H9 (cell line): Measurements from ENCODE around the gene DSCAM. TPM values are rescaled to one million over a fixed set of nuclear protein-coding genes. Genes with fewer than 3 reads are reported as not detected.

Source experiments
- DNase-seq: peaks from one replicate; pipeline ENCODE4 v3.0.0-alpha.2; 2017
- H2AFZ ChIP-seq: one replicate; pipeline ENCODE4 v1.6.1; 2013; ENCODE audit warnings: mild to moderate bottlenecking, low read length, control low read depth, moderate library complexity
- H2AK5ac ChIP-seq: 2 replicates; pipeline ENCODE4 v1.6.1; 2013; ENCODE audit warnings: low read length, control low read depth, mixed read lengths; ENCODE audit not compliant: insufficient read length
- H2BK120ac ChIP-seq: one replicate; pipeline ENCODE4 v1.6.1; 2013; ENCODE audit warnings: low read depth, mild to moderate bottlenecking, low read length, control low read depth, inconsistent platforms; ENCODE audit not compliant: poor library complexity, severe bottlenecking
- H2BK12ac ChIP-seq: 2 replicates; pipeline ENCODE4 v1.6.1; 2013; ENCODE audit warnings: low read length, control low read depth, mixed read lengths, low read depth; ENCODE audit not compliant: insufficient read length
- H2BK15ac ChIP-seq: 2 replicates; pipeline ENCODE4 v1.6.1; 2013; ENCODE audit warnings: low read depth, low read length, control low read depth
- H2BK20ac ChIP-seq: one replicate; pipeline ENCODE4 v1.6.1; 2013; ENCODE audit warnings: low read depth, mild to moderate bottlenecking, low read length, control low read depth, inconsistent platforms; ENCODE audit not compliant: poor library complexity, severe bottlenecking
- H2BK5ac ChIP-seq: 2 replicates; pipeline ENCODE4 v1.6.1; 2013; ENCODE audit warnings: low read length, control low read depth, mixed read lengths; ENCODE audit not compliant: insufficient read length
- H3K14ac ChIP-seq: 2 replicates; pipeline ENCODE4 v1.6.1; 2013; ENCODE audit warnings: low read length, control low read depth; ENCODE audit not compliant: insufficient read depth
- H3K18ac ChIP-seq: 2 replicates; pipeline ENCODE4 v1.6.1; 2013; ENCODE audit warnings: low read depth, mild to moderate bottlenecking, mixed read lengths, low read length, control low read depth; ENCODE audit not compliant: insufficient read length
- H3K23ac ChIP-seq: 2 replicates; pipeline ENCODE4 v1.6.1; 2013; ENCODE audit warnings: low read length, control low read depth, mixed read lengths, low read depth; ENCODE audit not compliant: insufficient read length
- H3K23me2 ChIP-seq: 2 replicates; pipeline ENCODE4 v1.6.1; 2013; ENCODE audit warnings: low read depth, mild to moderate bottlenecking, mixed read lengths, low read length, control low read depth; ENCODE audit not compliant: insufficient read length, poor library complexity, severe bottlenecking
- H3K27ac ChIP-seq: 2 replicates; pipeline ENCODE4 v1.5.1; 2013; ENCODE audit warnings: low read length, control low read depth, mixed read lengths, low read depth; ENCODE audit not compliant: insufficient read length
- H3K27me3 ChIP-seq: 2 replicates; pipeline ENCODE4 v1.6.1; 2013; ENCODE audit warnings: low read length, control low read depth, inconsistent platforms; ENCODE audit not compliant: insufficient read depth
- H3K4ac ChIP-seq: 2 replicates; pipeline ENCODE4 v1.6.1; 2013; ENCODE audit warnings: low read depth, mild to moderate bottlenecking, control low read depth, inconsistent platforms, low read length, moderate library complexity
- H3K4me1 ChIP-seq: 2 replicates; pipeline ENCODE4 v1.6.1; 2013; ENCODE audit warnings: low read length, control low read depth, inconsistent platforms; ENCODE audit not compliant: insufficient read depth
- H3K4me2 ChIP-seq: 2 replicates; pipeline ENCODE4 v1.6.1; 2013; ENCODE audit warnings: low read length, control low read depth, mixed read lengths; ENCODE audit not compliant: insufficient read length, insufficient read depth
- H3K56ac ChIP-seq: 2 replicates; pipeline ENCODE4 v1.6.1; 2013; ENCODE audit warnings: low read depth, mild to moderate bottlenecking, mixed read lengths, low read length, control low read depth; ENCODE audit not compliant: insufficient read length
- H3K79me1 ChIP-seq: 2 replicates; pipeline ENCODE4 v1.6.1; 2013; ENCODE audit warnings: low read depth, mild to moderate bottlenecking, moderate library complexity, low read length, control low read depth, inconsistent platforms; ENCODE audit not compliant: insufficient read depth, poor library complexity, severe bottlenecking
- H3K79me2 ChIP-seq: 2 replicates; pipeline ENCODE4 v1.6.1; 2013; ENCODE audit warnings: low read length, control low read depth, inconsistent platforms; ENCODE audit not compliant: insufficient read depth
- H3K9ac ChIP-seq: 2 replicates; pipeline ENCODE4 v1.6.1; 2013; ENCODE audit warnings: low read length, control low read depth, mixed read lengths; ENCODE audit not compliant: insufficient read length; ENCODE audit errors: extremely low read depth
- H3K9me3 ChIP-seq: one replicate; pipeline ENCODE4 v1.6.1; 2013; ENCODE audit warnings: low read depth, low read length, inconsistent platforms; ENCODE audit not compliant: control insufficient read depth
- H3T11ph ChIP-seq: one replicate; pipeline ENCODE4 v1.6.1; 2013; ENCODE audit warnings: mild to moderate bottlenecking, low read length, control low read depth, inconsistent platforms
- H4K20me1 ChIP-seq: one replicate; pipeline ENCODE4 v1.6.1; 2013; ENCODE audit not compliant: control insufficient read depth, insufficient read length, insufficient read depth
- H4K5ac ChIP-seq: 2 replicates; pipeline ENCODE4 v1.6.1; 2013; ENCODE audit warnings: low read depth, mild to moderate bottlenecking, mixed read lengths, low read length, control low read depth; ENCODE audit not compliant: insufficient read length
- H4K8ac ChIP-seq: replicated peaks from 2 replicates; pipeline ENCODE4 v1.6.1; 2013; ENCODE audit warnings: low read length, control low read depth, mixed read lengths, low read depth; ENCODE audit not compliant: insufficient read length
- H4K91ac ChIP-seq: 2 replicates; pipeline ENCODE4 v1.6.1; 2013; ENCODE audit warnings: low read depth, mild to moderate bottlenecking, moderate library complexity, mixed read lengths, low read length, control low read depth; ENCODE audit not compliant: insufficient read length
- H3K27ac Mint-ChIP-seq, 3 experiments: 2 replicates in 2 of 3; 3 replicates in 1 of 3; pipeline ENCODE4 v1.8.0; 2020 to 2021; ENCODE audit warnings: mixed read lengths in 3 of 3, mild to moderate bottlenecking in 1 of 3, moderate library complexity in 1 of 3
- H3K27me3 Mint-ChIP-seq: 2 replicates; pipeline ENCODE4 v1.8.0; 2021; ENCODE audit warnings: low read depth, mild to moderate bottlenecking, moderate library complexity, mixed read lengths
- H3K36me3 Mint-ChIP-seq, 3 experiments: 2 replicates in 2 of 3; 3 replicates in 1 of 3; pipeline ENCODE4 v1.8.0; 2020 to 2021; ENCODE audit warnings: low read depth in 3 of 3, mixed read lengths in 3 of 3; ENCODE audit not compliant: insufficient read depth in 1 of 3
- H3K4me1 Mint-ChIP-seq, 2 experiments: 2 replicates each; pipeline ENCODE4 v1.8.0; 2020; ENCODE audit warnings: mixed read lengths in 2 of 2
- H3K4me3 Mint-ChIP-seq, 2 experiments: 2 replicates in 1 of 2; 3 replicates in 1 of 2; pipeline ENCODE4 v1.8.0; 2020 to 2021; ENCODE audit warnings: mild to moderate bottlenecking in 2 of 2, mixed read lengths in 2 of 2, moderate library complexity in 1 of 2
- H3K9me3 Mint-ChIP-seq, 2 experiments: 2 replicates in 1 of 2; 3 replicates in 1 of 2; pipeline ENCODE4 v1.8.0; 2020; ENCODE audit warnings: mild to moderate bottlenecking in 2 of 2, mixed read lengths in 2 of 2, moderate library complexity in 1 of 2
- CTCF ChIP-seq: fragments of 200-600 bp; sonication (generic); conservative IDR thresholded peaks from 3 replicates; pipeline ENCODE4 v1.8.0; 2021; ENCODE audit warnings: antibody characterized with exemption, mild to moderate bottlenecking
- WGBS: extraction: QIAGEN DNeasy Blood & Tissue Kit; methylation state at CpG from one replicate; pipeline ENCODE4 v1.1.7; 2013; ENCODE audit warnings: missing lambda C conversion rate, low lambda C conversion rate, mixed read lengths; ENCODE audit not compliant: insufficient read length; ENCODE audit errors: extremely low coverage; 5-methylcytosine and 5-hydroxymethylcytosine counted together
- total RNA-seq: library from RNA; stranded (reverse); gene quantifications from 2 replicates; pipeline ENCODE4 v1.2.1, GENCODE V29; 2021

Gene DSCAM
- total RNA-seq, 1 experiment from 2014 or later: 0.17 TPM

GRCh38 chr21:40553781-40554180, 293.2 kb downstream of the DSCAM start:
- no peaks in the 10 kb centered on the region for H3K79me1 ChIP-seq
- H3K9me3 ChIP-seq: no peaks in the 10 kb centered on the region
- H3K9me3 Mint-ChIP-seq: peaks cover 8% of the 10 kb centered on the region in 2 experiments; a peak in 4 of 5 replicates

More at GRCh38 chr21:40553781-40554180, 293.2 kb downstream of the DSCAM start:
- Histone ChIP-seq H2BK12ac (no peak overlapping the region), H2BK15ac (no peak overlapping the region), H3K79me2 (no peaks in the 10 kb centered on the region), H3K4ac (no peak overlapping the region), H3K9ac (no peak overlapping the region), H2AK5ac (no peak overlapping the region), H4K20me1 (no peaks in the 10 kb centered on the region), H3K27ac (no peak overlapping the region), H3K23me2 (no peaks in the 10 kb centered on the region), H4K91ac (no peak overlapping the region), H2BK20ac (no peak overlapping the region), H3T11ph (no peak overlapping the region), H3K4me1 (no peaks in the 10 kb centered on the region), H3K4me2 (no peak overlapping the region), H3K18ac (no peak overlapping the region), H3K56ac (no peak overlapping the region), H4K8ac (no peak overlapping the region), H3K23ac (no peak overlapping the region), H3K27me3 (no peaks in the 10 kb centered on the region), H2BK120ac (no peak overlapping the region), H2BK5ac (no peak overlapping the region), H2AFZ (no peak overlapping the region), H4K5ac (no peak overlapping the region), H3K14ac (no peak overlapping the region)
- no peak for TF ChIP-seq CTCF
- no peak overlapping the region for H3K4me3 Mint-ChIP-seq
- no CpG with 5 or more reads among the region's 3 CpGs for WGBS
- no peak overlapping the region for H3K27ac Mint-ChIP-seq
- H3K27me3 Mint-ChIP-seq: no peaks in the 10 kb centered on the region; the same call in 1 of the 2 replicates
- H3K36me3 Mint-ChIP-seq: peaks cover 4 to 9% (median 7%) of the 10 kb centered on the region in 3 experiments; a peak in 5 of 7 replicates
- peaks cover 7 to 8% of the 10 kb centered on the region in 2 experiments for H3K4me1 Mint-ChIP-seq
- no peak for DNase-seq
